ENCODE results near the gene SLC24A4. TPM values are rescaled to one million over a fixed set of nuclear protein-coding genes. Genes with fewer than 3 reads are reported as not detected.

Gene SLC24A4
- total RNA-seq, 1 donor from 2014 or later: 0.34 TPM

- TF ChIP-seq CTCF (IDR thresholded peaks at IDR 0.05; ENCODE audit: partially characterized antibody, unreplicated experiment): no peak
- no peak for DNase-seq
- Mint-ChIP-seq H3K4me1 (ENCODE audit: low read depth, unreplicated experiment) (peaks cover 2% of the 10 kb centered on the region), H3K27ac (ENCODE audit: unreplicated experiment) (no peak overlapping the region), H3K36me3 (ENCODE audit: unreplicated experiment) (no peaks in the 10 kb centered on the region), H3K9me3 (ENCODE audit: unreplicated experiment) (no peaks in the 10 kb centered on the region), H3K27me3 (ENCODE audit: unreplicated experiment) (peaks cover 4% of the 10 kb centered on the region), H3K4me3 (ENCODE audit: unreplicated experiment) (no peak overlapping the region)
These were observed 215.5 kb downstream of the SLC24A4 start for GRCh38 chr14:92538412-92538985.

GRCh38 chr14:92539419-92539818 is 216.5 kb downstream of the SLC24A4 start:
- TF ChIP-seq CTCF (IDR thresholded peaks at IDR 0.05; ENCODE audit: partially characterized antibody, unreplicated experiment): no peak
- no peaks in the 10 kb centered on the region for H3K9me3 Mint-ChIP-seq (ENCODE audit: unreplicated experiment)
- no peak for DNase-seq
- H3K36me3 Mint-ChIP-seq (ENCODE audit: unreplicated experiment): no peaks in the 10 kb centered on the region
- no peak overlapping the region for H3K4me3 Mint-ChIP-seq (ENCODE audit: unreplicated experiment)
- peaks cover 4% of the 10 kb centered on the region for H3K27me3 Mint-ChIP-seq (ENCODE audit: unreplicated experiment)
- no peak overlapping the region for H3K27ac Mint-ChIP-seq (ENCODE audit: unreplicated experiment)
- H3K4me1 Mint-ChIP-seq (ENCODE audit: low read depth, unreplicated experiment): peaks cover 2% of the 10 kb centered on the region

GRCh38 chr14:92539875-92540274 is 216.9 kb downstream of the SLC24A4 start:
- TF ChIP-seq CTCF (IDR thresholded peaks at IDR 0.05; ENCODE audit: partially characterized antibody, unreplicated experiment): no peak
- peaks cover 4% of the 10 kb centered on the region for H3K27me3 Mint-ChIP-seq (ENCODE audit: unreplicated experiment)
- no peak overlapping the region for H3K27ac Mint-ChIP-seq (ENCODE audit: unreplicated experiment)
- H3K4me1 Mint-ChIP-seq (ENCODE audit: low read depth, unreplicated experiment): peaks cover 2% of the 10 kb centered on the region
- H3K4me3 Mint-ChIP-seq (ENCODE audit: unreplicated experiment): no peak overlapping the region
- DNase-seq: no peak
- no peaks in the 10 kb centered on the region for H3K36me3 Mint-ChIP-seq (ENCODE audit: unreplicated experiment)
- H3K9me3 Mint-ChIP-seq (ENCODE audit: unreplicated experiment): no peaks in the 10 kb centered on the region

GRCh38 chr14:92540472-92541048 is 217.6 kb downstream of the SLC24A4 start:
- H3K4me1 Mint-ChIP-seq (ENCODE audit: low read depth, unreplicated experiment): no peaks in the 10 kb centered on the region
- no peak for DNase-seq
- H3K36me3 Mint-ChIP-seq (ENCODE audit: unreplicated experiment): no peaks in the 10 kb centered on the region
- H3K4me3 Mint-ChIP-seq (ENCODE audit: unreplicated experiment): no peak overlapping the region
- H3K27me3 Mint-ChIP-seq (ENCODE audit: unreplicated experiment): peaks cover 1% of the 10 kb centered on the region
- H3K9me3 Mint-ChIP-seq (ENCODE audit: unreplicated experiment): no peaks in the 10 kb centered on the region
- TF ChIP-seq CTCF (IDR thresholded peaks at IDR 0.05; ENCODE audit: partially characterized antibody, unreplicated experiment): no peak
- no peak overlapping the region for H3K27ac Mint-ChIP-seq (ENCODE audit: unreplicated experiment)

GRCh38 chr14:92542766-92543554 is 220.0 kb downstream of the SLC24A4 start:
- H3K27ac Mint-ChIP-seq (ENCODE audit: unreplicated experiment): no peak overlapping the region
- no peak for TF ChIP-seq CTCF (IDR thresholded peaks at IDR 0.05; ENCODE audit: partially characterized antibody, unreplicated experiment)
- no peak for DNase-seq
- peaks cover 3% of the 10 kb centered on the region for H3K27me3 Mint-ChIP-seq (ENCODE audit: unreplicated experiment)
- no peaks in the 10 kb centered on the region for H3K36me3 Mint-ChIP-seq (ENCODE audit: unreplicated experiment)
- no peaks in the 10 kb centered on the region for H3K4me1 Mint-ChIP-seq (ENCODE audit: low read depth, unreplicated experiment)
- H3K9me3 Mint-ChIP-seq (ENCODE audit: unreplicated experiment): no peaks in the 10 kb centered on the region
- H3K4me3 Mint-ChIP-seq (ENCODE audit: unreplicated experiment): no peak overlapping the region

Data from glutamatergic neuron (in vitro differentiated cells).